H7 (cell line): ENCODE results near the gene PDX1. TPM values are rescaled to one million over a fixed set of nuclear protein-coding genes. Genes with fewer than 3 reads are reported as not detected.

ENCODE experiments used
- DNase-seq: peaks from one replicate; pipeline ENCODE4 v3.0.0; 2012
- H3K27me3 ChIP-seq: 2 replicates; pipeline ENCODE4 v1.6.0; 2011; ENCODE audit warnings: mild to moderate bottlenecking, low read length; ENCODE audit not compliant: control insufficient read depth, insufficient read depth
- H3K36me3 ChIP-seq: replicated peaks from 2 replicates; pipeline ENCODE4 v1.5.1; 2011; ENCODE audit warnings: low read length; ENCODE audit not compliant: control insufficient read depth, insufficient read depth
- H3K4me3 ChIP-seq: 2 replicates; pipeline ENCODE4 v1.5.1; 2011; ENCODE audit warnings: low read depth, mild to moderate bottlenecking, control low read depth, low read length, moderate library complexity; ENCODE audit not compliant: insufficient read depth
- total RNA-seq: library from RNA; depleted of rRNA; stranded (reverse); fragments of >200 nt; shearing (Covaris generic); gene quantifications from 2 replicates; pipeline ENCODE4 v1.2.3, GENCODE V29; 2014

PDX1 gene
- total RNA-seq, 1 experiment from 2014 or later: not detected

DNA sequence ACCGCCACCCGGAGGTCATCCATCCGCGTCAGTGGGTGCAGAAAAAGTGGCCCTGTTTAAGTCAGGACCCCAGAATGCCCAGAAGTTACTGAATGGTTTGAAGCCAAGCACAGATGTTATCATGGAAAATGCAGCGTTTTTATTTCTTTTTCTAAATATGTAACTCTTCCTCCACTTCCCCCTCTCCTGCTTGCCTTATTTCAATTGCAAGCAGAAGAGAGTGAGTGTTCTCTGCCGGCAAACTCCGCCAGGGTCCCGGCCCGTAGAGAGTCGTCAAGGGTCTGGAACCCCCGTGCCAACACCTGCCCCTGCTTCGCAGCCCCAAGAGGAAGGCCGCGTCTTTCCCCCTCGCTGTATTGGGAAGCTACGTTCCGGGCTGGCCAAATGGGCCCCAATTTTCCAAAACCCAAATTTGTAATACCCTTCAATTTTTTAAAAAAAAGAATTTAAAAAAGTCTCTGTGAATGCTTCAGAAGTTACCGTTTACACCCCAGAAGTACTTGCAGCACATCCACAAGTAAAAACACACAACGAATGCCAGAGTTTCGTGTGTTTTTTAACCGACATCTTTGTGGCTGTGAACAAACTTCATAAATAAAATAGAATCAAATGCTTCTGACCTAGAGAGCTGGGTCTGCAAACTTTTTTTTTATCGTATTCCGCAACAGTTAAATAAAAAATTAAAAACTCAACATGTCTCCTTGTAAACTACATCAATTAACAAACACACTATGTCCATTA, 712 bp upstream of the PDX1 start:
- peaks cover 95% of the 10 kb centered on the region for H3K27me3 ChIP-seq
- H3K36me3 ChIP-seq: no peaks in the 10 kb centered on the region
- H3K4me3 ChIP-seq: no peak overlapping the region
- peak; percentile 38 for DNase-seq

DNA sequence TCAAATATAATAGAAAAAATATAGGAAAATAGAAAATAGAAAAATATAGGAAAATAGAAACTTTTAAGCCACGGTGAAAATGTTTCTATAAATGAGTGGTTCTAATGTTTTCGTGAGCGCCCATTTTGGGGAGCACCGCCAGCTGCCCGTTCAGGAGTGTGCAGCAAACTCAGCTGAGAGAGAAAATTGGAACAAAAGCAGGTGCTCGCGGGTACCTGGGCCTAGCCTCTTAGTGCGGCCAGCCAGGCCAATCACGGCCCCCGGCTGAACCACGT, 204 bp upstream of the PDX1 start:
- DNase-seq: peak; percentile 94
- no peak overlapping the region for H3K4me3 ChIP-seq
- H3K36me3 ChIP-seq: no peaks in the 10 kb centered on the region
- H3K27me3 ChIP-seq: peaks cover 98% of the 10 kb centered on the region

- peaks cover 99% of the 10 kb centered on the region for H3K27me3 ChIP-seq
- no peak overlapping the region for H3K4me3 ChIP-seq
- H3K36me3 ChIP-seq: no peaks in the 10 kb centered on the region
- DNase-seq: peak; percentile 70
Measured at GRCh38 chr13:27920677-27921420, 1.0 kb downstream of the PDX1 start.

DNA sequence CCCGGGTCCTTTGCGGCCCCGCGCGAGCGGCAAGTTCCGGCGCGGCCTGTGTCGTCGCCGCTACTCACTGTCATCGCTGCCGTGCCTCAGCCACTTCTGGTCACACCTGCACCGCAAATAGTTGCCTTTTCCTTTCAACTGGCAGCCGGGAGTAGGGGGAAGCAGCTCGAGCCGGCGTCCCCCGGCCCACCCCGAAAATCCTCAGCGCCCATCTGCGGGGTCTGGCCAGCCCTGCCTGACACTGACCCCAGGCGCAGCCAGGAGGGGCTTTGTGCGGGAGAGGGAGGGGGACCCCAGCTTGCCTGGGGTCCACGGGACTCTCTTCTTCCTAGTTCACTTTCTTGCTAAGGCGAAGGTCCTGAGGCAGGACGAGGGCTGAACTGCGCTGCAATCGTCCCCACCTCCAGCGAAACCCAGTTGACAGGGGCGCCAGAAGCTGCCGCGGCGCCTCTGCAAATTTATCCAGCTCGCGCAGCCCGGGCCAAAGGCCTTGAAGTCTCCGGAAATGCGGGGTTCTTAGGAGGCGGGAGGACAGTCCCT, 1.7 kb downstream of the PDX1 start:
- peak; percentile 68 for DNase-seq
- peaks cover 100% of the 10 kb centered on the region for H3K27me3 ChIP-seq
- H3K4me3 ChIP-seq: no peak overlapping the region
- H3K36me3 ChIP-seq: no peaks in the 10 kb centered on the region

DNA sequence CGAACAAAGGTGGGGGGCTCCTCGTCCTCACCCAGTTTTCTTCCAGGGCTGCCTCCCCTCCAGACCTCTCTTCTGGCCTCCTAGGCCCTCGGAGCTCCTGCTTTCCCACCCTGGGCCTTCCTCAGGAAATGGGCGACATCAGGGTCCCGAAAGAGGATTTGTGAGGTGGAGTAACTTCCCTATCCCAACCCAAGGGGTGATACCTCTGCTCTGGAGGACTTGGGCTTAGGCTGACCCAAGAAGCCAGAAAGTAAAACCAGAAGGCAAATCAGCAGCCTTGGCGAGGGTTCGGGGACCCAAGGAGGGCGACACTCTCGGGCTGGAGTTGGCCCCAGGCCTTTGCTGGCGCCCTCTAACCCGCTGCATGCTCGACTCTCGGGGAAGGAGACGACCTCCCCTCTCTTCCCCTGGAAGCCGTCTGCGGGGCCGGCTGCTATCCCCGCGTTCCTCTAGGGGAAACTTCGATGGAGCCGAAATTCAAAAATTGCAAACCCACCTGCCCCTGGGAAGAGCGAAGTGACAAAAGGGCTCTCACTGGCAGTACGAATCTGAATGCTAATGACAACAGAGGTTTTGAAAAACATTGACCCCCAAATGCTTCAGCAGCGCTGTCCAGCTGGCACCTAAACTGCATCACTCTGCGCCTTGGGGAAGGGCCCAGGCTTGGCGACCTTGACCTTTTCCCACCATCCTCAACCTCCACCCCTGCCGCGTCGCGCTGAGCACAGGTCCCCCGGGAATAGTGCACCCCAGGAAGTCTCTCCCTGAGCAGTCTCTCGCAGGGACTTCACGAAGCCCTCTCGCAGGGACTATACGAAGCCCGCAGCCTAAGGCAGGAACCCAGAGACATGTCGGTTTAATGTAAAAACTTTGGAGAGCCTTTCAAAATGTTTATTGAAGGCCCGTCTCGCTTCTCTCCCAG, 2.4 kb downstream of the PDX1 start:
- Histone ChIP-seq H3K4me3 (no peak overlapping the region), H3K27me3 (peaks cover 100% of the 10 kb centered on the region), H3K36me3 (no peaks in the 10 kb centered on the region)
- peak; percentile 67 for DNase-seq

DNA sequence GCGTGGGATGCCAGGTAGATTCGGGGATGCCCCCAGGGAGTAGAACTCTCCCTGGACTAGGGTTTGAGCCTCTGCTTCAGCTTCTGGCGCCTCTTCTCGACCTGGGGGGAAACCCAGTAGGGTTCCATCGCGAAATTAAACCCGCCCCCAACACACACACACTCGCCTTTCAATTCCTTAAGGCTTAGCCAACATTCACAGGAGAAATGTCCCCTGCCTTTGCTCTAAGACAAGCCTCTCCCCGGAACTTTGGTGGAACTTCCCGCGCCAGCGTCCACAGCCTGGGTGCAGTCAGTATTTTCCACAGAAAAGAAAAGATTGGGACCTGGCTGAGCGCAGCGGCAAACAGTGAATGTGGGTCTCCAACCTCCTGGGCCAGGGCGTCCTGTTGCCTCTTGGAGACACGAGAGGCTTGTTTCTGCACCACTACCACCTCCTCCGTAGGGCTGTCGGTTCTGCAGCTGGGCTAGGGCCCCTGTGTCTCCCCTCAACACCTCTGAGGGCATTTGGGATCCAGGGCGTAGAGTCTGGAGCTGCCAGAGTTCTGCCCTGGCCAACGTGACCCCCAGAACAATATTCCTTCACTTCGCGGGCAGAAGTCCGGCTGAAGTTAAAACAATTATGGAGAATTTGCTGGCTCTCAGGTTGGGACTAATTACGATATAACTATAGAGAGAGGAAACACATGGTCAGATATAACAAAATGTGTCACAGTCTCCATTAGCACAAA, 3.2 kb downstream of the PDX1 start:
- H3K36me3 ChIP-seq: no peaks in the 10 kb centered on the region
- no peak overlapping the region for H3K4me3 ChIP-seq
- DNase-seq: no peak
- peaks cover 100% of the 10 kb centered on the region for H3K27me3 ChIP-seq

GRCh38 chr13:27923794-27924528, 4.2 kb downstream of the PDX1 start:
- Histone ChIP-seq H3K27me3 (peaks cover 100% of the 10 kb centered on the region), H3K36me3 (no peaks in the 10 kb centered on the region), H3K4me3 (no peak overlapping the region)
- DNase-seq: peak; percentile 63

GRCh38 chr13:27924529-27925141, 4.8 kb downstream of the PDX1 start:
- Histone ChIP-seq H3K4me3 (no peak overlapping the region), H3K36me3 (no peaks in the 10 kb centered on the region), H3K27me3 (peaks cover 100% of the 10 kb centered on the region)
- DNase-seq: peak; percentile 66

DNA sequence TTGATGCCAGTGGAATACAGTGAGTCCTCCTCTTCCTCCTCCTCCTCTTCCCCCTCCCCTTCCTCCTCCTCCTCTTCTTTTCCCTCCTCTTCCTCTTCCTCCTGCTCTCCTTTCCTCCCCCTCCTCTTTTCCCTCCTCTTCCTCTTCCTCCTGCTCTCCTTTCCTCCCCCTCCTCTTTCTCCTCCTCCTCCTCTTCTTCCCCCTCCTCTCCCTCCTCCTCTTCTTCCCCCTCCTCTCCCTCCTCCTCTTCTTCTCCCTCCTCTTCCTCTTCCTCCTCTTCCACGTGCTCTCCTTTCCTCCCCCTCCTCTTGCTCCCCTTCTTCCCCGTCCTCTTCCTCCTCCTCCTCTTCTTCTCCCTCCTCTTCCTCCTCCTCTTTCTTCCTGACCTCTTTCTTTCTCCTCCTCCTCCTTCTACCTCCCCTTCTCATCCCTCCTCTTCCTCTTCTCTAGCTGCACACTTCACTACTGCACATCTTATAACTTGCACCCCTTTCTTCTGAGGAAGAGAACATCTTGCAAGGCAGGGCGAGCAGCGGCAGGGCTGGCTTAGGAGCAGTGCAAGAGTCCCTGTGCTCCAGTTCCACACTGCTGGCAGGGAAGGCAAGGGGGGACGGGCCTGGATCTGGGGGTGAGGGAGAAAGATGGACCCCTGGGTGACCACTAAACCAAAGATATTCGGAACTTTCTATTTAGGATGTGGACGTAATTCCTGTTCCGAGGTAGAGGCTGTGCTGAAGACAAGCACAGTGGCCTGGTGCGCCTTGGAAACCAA, 5.6 kb downstream of the PDX1 start:
- peaks cover 100% of the 10 kb centered on the region for H3K27me3 ChIP-seq
- no peak overlapping the region for H3K4me3 ChIP-seq
- no peak for DNase-seq
- no peaks in the 10 kb centered on the region for H3K36me3 ChIP-seq

DNA sequence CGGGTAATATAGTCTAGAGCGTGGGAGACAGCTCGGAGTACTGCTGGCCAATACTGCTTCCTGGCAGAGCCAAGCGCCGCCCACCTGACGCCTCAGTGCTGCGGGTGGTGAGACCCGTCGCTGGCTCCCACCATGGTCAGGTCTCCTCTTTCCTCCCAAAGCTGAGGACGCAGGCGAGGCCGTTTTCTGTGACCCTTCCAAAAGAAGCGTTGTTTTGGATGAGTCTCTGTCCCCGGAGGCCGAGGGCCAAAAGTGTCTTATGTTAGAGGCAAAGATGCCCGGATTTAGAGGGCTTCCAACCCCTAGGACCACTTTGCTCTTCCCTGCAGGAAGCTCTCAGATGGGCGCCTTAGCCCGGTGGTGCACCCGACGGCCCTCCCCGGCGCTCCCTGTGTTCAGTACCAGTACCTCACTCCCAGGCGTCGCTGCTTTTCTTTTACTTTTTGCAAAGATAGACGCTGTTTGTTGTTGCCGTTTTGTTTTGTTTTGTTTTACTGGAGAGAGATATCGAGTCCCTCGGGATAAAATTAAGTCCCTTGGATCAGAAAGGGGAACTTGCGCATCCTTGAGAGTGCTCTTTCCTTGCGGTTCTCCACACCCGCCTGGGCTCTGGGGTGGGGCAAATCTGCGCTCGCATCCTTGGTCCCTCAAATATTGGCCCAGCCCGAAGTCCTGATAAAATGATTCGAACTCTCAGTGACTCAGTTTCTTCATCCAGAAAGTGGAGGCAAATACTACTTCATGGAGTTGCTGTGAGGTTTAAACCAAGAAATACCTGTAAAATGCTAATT, 7.0 kb downstream of the PDX1 start:
- DNase-seq: peak; percentile 60
- Histone ChIP-seq H3K36me3 (no peaks in the 10 kb centered on the region), H3K4me3 (no peak overlapping the region), H3K27me3 (peaks cover 98% of the 10 kb centered on the region)

- H3K27me3 ChIP-seq: peaks cover 95% of the 10 kb centered on the region
- no peaks in the 10 kb centered on the region for H3K36me3 ChIP-seq
- DNase-seq: peak; percentile 69
- no peak overlapping the region for H3K4me3 ChIP-seq
Measured at GRCh38 chr13:27927444-27928352, 7.9 kb downstream of the PDX1 start.
